A673 (cell line): Measurements from ENCODE around the gene GSTM5. TPM values are rescaled to one million over a fixed set of nuclear protein-coding genes. Genes with fewer than 3 reads are reported as not detected.
"Not testable (repeated sequence)": the region's sequence is repeated elsewhere in the genome, so short reads cannot be mapped to it uniquely, and the experiment has no call there.

Source experiments
- BruUV-seq: library from RNA; stranded (reverse); fragments of 400-500 nt; replicated peaks from 2 replicates; lab custom pipeline; 2021; lab: Mats Ljungman, UMichigan
- CTCF ChIA-PET: fragments of 300-600 bp; sonication (Branson Sonifier 250); formaldehyde crosslinking; loops from one replicate; lab custom pipeline; 2022; ENCODE audit warnings: antibody characterized with exemption; lab: Charles Lee
- POLR2A ChIA-PET: fragments of 300-600 bp; sonication (Branson Sonifier 250); formaldehyde crosslinking; loops from one replicate; lab custom pipeline; 2022; ENCODE audit warnings: antibody characterized with exemption; ENCODE audit not compliant: low non-redundant PET; lab: Charles Lee
- DNase-seq: peaks from one replicate; pipeline ENCODE4 v3.0.0-alpha.2; 2015; ENCODE audit warnings: low spot score
- H3K27ac ChIP-seq: fragments of 200-600 bp; sonication (generic); 2 replicates; pipeline ENCODE4 v1.5.1; 2016; ENCODE audit warnings: mixed run types, low read depth, mild to moderate bottlenecking, mixed read lengths, antibody characterized with exemption, low read length; ENCODE audit not compliant: poor library complexity, severe bottlenecking
- H3K27me3 ChIP-seq: fragments of 200-600 bp; sonication (generic); replicated peaks from 2 replicates; pipeline ENCODE4 v1.6.1; 2017; ENCODE audit warnings: mixed run types, low read depth, mild to moderate bottlenecking, mixed read lengths, antibody characterized with exemption, low read length; ENCODE audit not compliant: insufficient read depth, poor library complexity
- H3K36me3 ChIP-seq: fragments of 200-600 bp; sonication (generic); 2 replicates; pipeline ENCODE4 v1.6.1; 2016; ENCODE audit warnings: mixed run types, mild to moderate bottlenecking, mixed read lengths, antibody characterized with exemption, low read length; ENCODE audit not compliant: insufficient read depth, poor library complexity, severe bottlenecking
- H3K4me1 ChIP-seq: fragments of 200-600 bp; sonication (generic); 2 replicates; pipeline ENCODE4 v1.6.1; 2017; ENCODE audit warnings: mixed run types, mild to moderate bottlenecking, mixed read lengths, antibody characterized with exemption, low read length; ENCODE audit not compliant: insufficient read depth, poor library complexity, severe bottlenecking
- H3K4me3 ChIP-seq: fragments of 200-600 bp; sonication (generic); 2 replicates; pipeline ENCODE4 v1.5.1; 2016; ENCODE audit warnings: low read depth, mixed run types, mild to moderate bottlenecking, mixed read lengths, low read length; ENCODE audit not compliant: poor library complexity, severe bottlenecking
- H3K9me3 ChIP-seq: fragments of 200-600 bp; sonication (generic); 2 replicates; pipeline ENCODE4 v1.6.1; 2016; ENCODE audit warnings: mixed run types, low read depth, mild to moderate bottlenecking, mixed read lengths, antibody characterized with exemption, low read length; ENCODE audit not compliant: poor library complexity, severe bottlenecking
- CTCF ChIP-seq: fragments of 300-800, 200-600 bp; sonication (generic); conservative IDR thresholded peaks from 2 replicates; pipeline ENCODE4 v1.5.1; 2017; ENCODE audit warnings: low read depth, mild to moderate bottlenecking, antibody characterized with exemption, low read length, moderate library complexity, mixed read lengths
- EZH2 ChIP-seq: fragments of 200-600 bp; sonication (generic); IDR thresholded peaks from 2 replicates; pipeline ENCODE4 v1.6.1; 2017; ENCODE audit warnings: borderline replicate concordance, low read depth, mild to moderate bottlenecking, mixed read lengths, antibody characterized with exemption, low read length; ENCODE audit not compliant: poor library complexity, severe bottlenecking
- intact Hi-C: fragments of 100-400 bp; cut with micrococcal nuclease; formaldehyde crosslinking; loops from one replicate; pipeline ENCODE4 v1.10.0; 2022; ENCODE audit not compliant: unreplicated experiment
- total RNA-seq: library from RNA; stranded (reverse); gene quantifications from 2 replicates; pipeline ENCODE4 v1.2.3, GENCODE V29; 2021

Gene GSTM5
- total RNA-seq, 1 experiment from 2014 or later = 0.43 TPM

GRCh38 chr1:109697066-109697465 is 15.0 kb upstream of the GSTM5 start:
- Histone ChIP-seq H3K9me3 (no peaks in the 10 kb centered on the region), H3K4me1 (no peaks in the 10 kb centered on the region), H3K27me3 (no peaks in the 10 kb centered on the region), H3K36me3 (no peaks in the 10 kb centered on the region), H3K27ac (no peak overlapping the region), H3K4me3 (no peak overlapping the region)
- intact Hi-C loops = no loop called here
- TF ChIP-seq CTCF = no peak
- no peak for TF ChIP-seq EZH2
- ChIA-PET POLR2A (no interaction called here), CTCF (no interaction called here)
- DNase-seq = no peak
- no TSS peak for BruUV-seq

- H3K27ac ChIP-seq, H3K27me3 ChIP-seq, DNase-seq, H3K36me3 ChIP-seq, BruUV-seq, POLR2A ChIA-PET, H3K9me3 ChIP-seq, CTCF ChIA-PET, H3K4me3 ChIP-seq, intact Hi-C loops, H3K4me1 ChIP-seq: not testable (repeated sequence)
These were observed 14.2 kb upstream of the GSTM5 start for GRCh38 chr1:109697861-109698260.

- DNase-seq, H3K27me3 ChIP-seq, intact Hi-C loops, H3K36me3 ChIP-seq, H3K4me3 ChIP-seq, H3K9me3 ChIP-seq, H3K27ac ChIP-seq, POLR2A ChIA-PET, CTCF ChIA-PET, H3K4me1 ChIP-seq, BruUV-seq: not testable (repeated sequence)
These were observed 9.1 kb upstream of the GSTM5 start for GRCh38 chr1:109702940-109703339.

GRCh38 chr1:109704173-109704572 is 7.9 kb upstream of the GSTM5 start:
- H3K27ac ChIP-seq = no peak overlapping the region
- intact Hi-C loops = no loop called here
- no peaks in the 10 kb centered on the region for H3K36me3 ChIP-seq
- H3K9me3 ChIP-seq = no peaks in the 10 kb centered on the region
- TF ChIP-seq CTCF = no peak
- no peak for TF ChIP-seq EZH2
- H3K27me3 ChIP-seq = no peaks in the 10 kb centered on the region
- CTCF ChIA-PET = interaction anchor here (0.6 kb wide), 1 partner anchor 74 kb away, joined by 3 read pairs; no protein-coding TSS in a partner anchor
- no peak for DNase-seq
- BruUV-seq = no TSS peak
- peaks cover 6% of the 10 kb centered on the region for H3K4me1 ChIP-seq
- H3K4me3 ChIP-seq = no peak overlapping the region
- POLR2A ChIA-PET = no interaction called here
